ENCODE results near the gene KAT2B.

KAT2B gene

GRCh38 chr3:20073683-20074082 is 33.4 kb downstream of the KAT2B start:
- DNase-seq (ENCODE audit: low read depth): no peak
- no peak for TF ChIP-seq CTCF (conservative IDR thresholded peaks at IDR 0.05; ENCODE audit: low read depth, low read length)
- no peak overlapping the region for H3K4me3 ChIP-seq (ENCODE audit: low read length)

DNA sequence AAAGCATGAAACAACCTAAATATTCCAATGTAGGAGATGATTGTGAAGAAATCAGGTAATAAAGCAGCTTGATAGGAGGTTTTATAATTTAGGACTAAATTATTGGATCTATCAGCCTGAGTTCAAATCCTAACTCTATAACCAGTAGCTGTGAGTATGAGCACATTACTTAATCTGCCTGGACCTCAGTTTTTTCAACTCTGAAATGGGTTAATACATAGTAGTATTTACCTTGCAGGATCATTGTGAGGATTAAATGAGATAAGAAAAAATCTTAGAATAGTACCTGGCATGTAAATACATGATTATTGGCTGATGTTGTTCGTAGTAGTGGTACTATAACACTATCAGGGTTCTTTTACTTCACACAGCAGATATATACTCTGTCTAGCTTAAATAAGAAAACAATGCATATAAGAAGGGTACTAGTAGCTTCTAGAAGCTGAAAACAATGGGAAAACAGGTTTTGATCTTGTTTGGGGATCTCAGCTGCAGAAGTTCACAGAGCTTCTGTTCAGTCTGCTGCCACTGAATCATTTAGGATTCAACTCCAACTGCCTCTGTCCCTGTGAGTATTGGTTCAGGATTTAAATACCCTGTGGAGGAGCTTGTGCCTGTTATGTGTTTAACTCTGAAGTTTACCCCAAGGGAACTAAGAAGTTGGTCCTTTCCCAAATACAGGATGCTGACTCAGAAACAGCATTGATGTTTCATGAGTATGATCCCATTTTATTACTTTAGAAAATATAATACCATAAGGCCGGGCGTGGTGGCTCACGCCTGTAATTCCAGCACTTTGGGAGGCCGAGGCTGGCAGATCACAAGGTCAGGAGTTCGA is 34.2 kb downstream of the KAT2B start:
- H3K4me3 ChIP-seq (ENCODE audit: low read length): no peak overlapping the region
- no peak for TF ChIP-seq CTCF (conservative IDR thresholded peaks at IDR 0.05; ENCODE audit: low read depth, low read length)
- no peak for DNase-seq (ENCODE audit: low read depth)

DNA sequence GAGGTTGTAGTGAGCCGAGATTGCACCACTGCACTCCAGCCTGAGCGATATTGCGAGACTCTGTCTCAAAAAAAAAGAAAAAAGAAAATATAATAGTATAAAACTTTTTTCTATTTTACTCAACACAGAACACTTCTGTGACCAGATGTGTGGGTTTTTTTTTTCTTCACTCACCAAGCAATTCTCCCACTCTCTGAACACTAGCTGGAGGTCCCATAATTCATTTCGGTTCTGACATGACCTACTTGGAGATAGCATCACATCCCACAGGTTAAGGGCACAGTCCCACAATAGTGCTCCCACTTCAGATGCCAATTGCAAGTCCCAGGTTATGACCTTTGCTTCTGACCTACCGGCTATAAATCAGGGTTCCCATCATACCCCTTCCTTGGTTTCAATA is 35.0 kb downstream of the KAT2B start:
- DNase-seq (ENCODE audit: low read depth): no peak
- H3K4me3 ChIP-seq (ENCODE audit: low read length): no peak overlapping the region
- TF ChIP-seq CTCF (conservative IDR thresholded peaks at IDR 0.05; ENCODE audit: low read depth, low read length): no peak

- DNase-seq (ENCODE audit: low read depth): no peak
- TF ChIP-seq CTCF (conservative IDR thresholded peaks at IDR 0.05; ENCODE audit: low read depth, low read length): no peak
- H3K4me3 ChIP-seq (ENCODE audit: low read length): no peak overlapping the region
These were observed 36.2 kb downstream of the KAT2B start for GRCh38 chr3:20076296-20076997.

GRCh38 chr3:20077068-20077467 is 36.8 kb downstream of the KAT2B start:
- DNase-seq (ENCODE audit: low read depth): no peak
- no peak overlapping the region for H3K4me3 ChIP-seq (ENCODE audit: low read length)

GRCh38 chr3:20078194-20078714 is 38.0 kb downstream of the KAT2B start:
- TF ChIP-seq CTCF (conservative IDR thresholded peaks at IDR 0.05; ENCODE audit: low read depth, low read length): no peak
- no peak for DNase-seq (ENCODE audit: low read depth)
- no peak overlapping the region for H3K4me3 ChIP-seq (ENCODE audit: low read length)

More at GRCh38 chr3:20077068-20077467, 36.8 kb downstream of the KAT2B start:
- TF ChIP-seq CTCF (conservative IDR thresholded peaks at IDR 0.05; ENCODE audit: low read depth, low read length): no peak

All from retinal pigment epithelial cell (primary cell).